SK-N-SH (cell line): ENCODE data around the gene ALAS1. TPM values are rescaled to one million over a fixed set of nuclear protein-coding genes. Genes with fewer than 3 reads are reported as not detected.

ENCODE experiments used
- CTCF ChIA-PET: fragments of 300-600, 350-600 bp; formaldehyde crosslinking; extraction: SDS; loops from one replicate; lab custom pipeline; 2021; lab: Yijun Ruan, JAX
- POLR2A ChIA-PET: fragments of 350-600 bp; sonication (Branson Sonifier 250); formaldehyde crosslinking; extraction: SDS; loops from one replicate; lab custom pipeline; 2020; ENCODE audit warnings: antibody characterized with exemption, inconsistent platforms; lab: Yijun Ruan, JAX
- DNase-seq: peaks from one replicate; pipeline ENCODE4 v3.0.0; 2012
- H2AFZ ChIP-seq: fragments of 200-600 bp; sonication (generic); 2 replicates; pipeline ENCODE4 v1.8.1; 2016; ENCODE audit warnings: antibody characterized with exemption, mild to moderate bottlenecking, low read depth
- H3F3A ChIP-seq: fragments of 200-600 bp; sonication (generic); replicated peaks from 2 replicates; pipeline ENCODE3; 2016; ENCODE audit warnings: antibody characterized with exemption, mild to moderate bottlenecking; ENCODE audit not compliant: insufficient read depth
- H3K27ac ChIP-seq, 2 experiments: fragments of 200-500 bp in 1 of 2; fragments of 200-600 bp in 1 of 2; sonication (Bioruptor generic) in 1 of 2; sonication (generic), shearing (Covaris generic) in 1 of 2; 2 replicates each; pipeline versions ENCODE4 v1.5.1 to v1.6.1; 2014 to 2016; ENCODE audit warnings: low read depth in 2 of 2, inconsistent platforms in 1 of 2, low read length in 1 of 2, mild to moderate bottlenecking in 1 of 2, mixed read lengths in 1 of 2
- H3K27me3 ChIP-seq: fragments of 200-600 bp; sonication (generic), shearing (Covaris generic); 2 replicates; pipeline ENCODE4 v1.6.1; 2016; ENCODE audit warnings: mixed run types; ENCODE audit not compliant: insufficient read depth
- H3K36me3 ChIP-seq, 2 experiments: fragments of 200-500 bp in 1 of 2; fragments of 200-600 bp in 1 of 2; sonication (Bioruptor generic) in 1 of 2; sonication (generic) in 1 of 2; replicated peaks in 1 of 2; 2 replicates each; pipeline versions ENCODE3 to v1.5.1; 2014 to 2016; ENCODE audit warnings: low read length in 1 of 2, mild to moderate bottlenecking in 1 of 2; ENCODE audit not compliant: insufficient read depth in 2 of 2, control insufficient read depth in 1 of 2
- H3K4me1 ChIP-seq, 2 experiments: fragments of 200-500 bp in 1 of 2; fragments of 200-600 bp in 1 of 2; sonication (Bioruptor generic) in 1 of 2; sonication (generic), shearing (Covaris generic) in 1 of 2; 2 replicates each; pipeline versions ENCODE4 v1.5.1 to v1.6.1; 2014 to 2016; ENCODE audit warnings: low read depth in 1 of 2, low read length in 1 of 2, mixed run types in 1 of 2; ENCODE audit not compliant: insufficient read depth in 2 of 2, control insufficient read depth in 1 of 2
- H3K4me2 ChIP-seq: fragments of 200-600 bp; sonication (generic), shearing (Covaris generic); 2 replicates; pipeline ENCODE4 v1.6.1; 2017; ENCODE audit warnings: mixed run types
- H3K4me3 ChIP-seq, 2 experiments: fragments of 200-500 bp in 1 of 2; fragments of 200-600 bp in 1 of 2; sonication (Bioruptor generic) in 1 of 2; sonication (generic), shearing (Covaris generic) in 1 of 2; 2 replicates each; pipeline versions ENCODE4 v1.5.1 to v1.8.1; 2014 to 2016; ENCODE audit warnings: low read depth in 2 of 2, inconsistent platforms in 1 of 2, low read length in 1 of 2, mild to moderate bottlenecking in 1 of 2, mixed read lengths in 1 of 2, moderate library complexity in 1 of 2
- H3K79me2 ChIP-seq: fragments of 200-600 bp; sonication (generic); 2 replicates; pipeline ENCODE4 v1.8.1; 2017; ENCODE audit warnings: mild to moderate bottlenecking; ENCODE audit not compliant: insufficient read depth
- H3K9ac ChIP-seq: fragments of 200-600 bp; sonication (generic); 2 replicates; pipeline ENCODE4 v1.6.1; 2017; ENCODE audit warnings: mixed run types
- H3K9me2 ChIP-seq: fragments of 200-600 bp; sonication (generic); 2 replicates; pipeline ENCODE4 v1.6.1; 2017; ENCODE audit warnings: mixed run types
- H3K9me3 ChIP-seq: fragments of 200-600 bp; sonication (generic); 2 replicates; pipeline ENCODE4 v1.6.1; 2017; ENCODE audit warnings: mixed run types, mild to moderate bottlenecking, moderate library complexity
- H4K20me1 ChIP-seq: fragments of 200-600 bp; sonication (generic); 2 replicates; pipeline ENCODE4 v1.6.1; 2017; ENCODE audit warnings: mild to moderate bottlenecking, mixed run types; ENCODE audit not compliant: insufficient read depth
- CHD2 ChIP-seq: fragments of 150-350 bp; IDR thresholded peaks from 2 replicates; pipeline ENCODE4 v1.6.1; 2018; ENCODE audit warnings: low read length; ENCODE audit not compliant: partially characterized antibody
- ELF1 ChIP-seq: IDR thresholded peaks from 2 replicates; pipeline ENCODE4 v1.4.0; 2012
- EZH2phosphoT487 ChIP-seq: fragments of 200-600 bp; sonication (generic); IDR thresholded peaks from 2 replicates; pipeline ENCODE4 v1.6.1; 2017; ENCODE audit warnings: low read depth, mixed run types, mild to moderate bottlenecking, antibody characterized with exemption, moderate library complexity, borderline replicate concordance
- FOSL2 ChIP-seq: IDR thresholded peaks from 2 replicates; pipeline ENCODE4 v1.4.0; 2012; ENCODE audit warnings: low read depth, mild to moderate bottlenecking, moderate library complexity, borderline replicate concordance
- FOXJ3 ChIP-seq: sonication (generic); formaldehyde crosslinking; IDR thresholded peaks from 2 replicates; pipeline ENCODE4 v1.5.1; 2020; ENCODE audit warnings: mild to moderate bottlenecking, missing genetic modification reagents
- MEF2A ChIP-seq: IDR thresholded peaks from 2 replicates; pipeline ENCODE4 v1.4.0; 2012; ENCODE audit warnings: low read depth, borderline replicate concordance
- POLR2AphosphoS5 ChIP-seq: IDR thresholded peaks from 2 replicates; pipeline ENCODE4 v1.6.1; 2012; ENCODE audit warnings: low read depth, low read length
- RCOR1 ChIP-seq: fragments of 150-350 bp; IDR thresholded peaks from 2 replicates; pipeline ENCODE4 v1.6.1; 2017; ENCODE audit warnings: antibody characterized with exemption, low read length
- RFX5 ChIP-seq: IDR thresholded peaks from 2 replicates; pipeline ENCODE4 v1.6.1; 2012; ENCODE audit warnings: mild to moderate bottlenecking, improper control_type of control experiment, low read length
- RXRA ChIP-seq: IDR thresholded peaks from 2 replicates; pipeline ENCODE4 v1.4.0; 2012; ENCODE audit warnings: low read depth, mild to moderate bottlenecking, borderline replicate concordance
- SMC3 ChIP-seq: IDR thresholded peaks from 2 replicates; pipeline ENCODE4 v1.6.1; 2012; ENCODE audit warnings: low read depth, low read length, improper control_type of control experiment
- TAF1 ChIP-seq: IDR thresholded peaks from 2 replicates; pipeline ENCODE4 v1.6.1; 2012; ENCODE audit warnings: low read depth, mild to moderate bottlenecking, low read length, moderate library complexity, borderline replicate concordance
- TEAD4 ChIP-seq: IDR thresholded peaks from 2 replicates; pipeline ENCODE4 v1.4.0; 2012; ENCODE audit warnings: mild to moderate bottlenecking, borderline replicate concordance; ENCODE audit not compliant: insufficient read depth
- YY1 ChIP-seq: IDR thresholded peaks from 2 replicates; pipeline ENCODE4 v1.4.0; 2012; ENCODE audit warnings: low read depth, mild to moderate bottlenecking
- WGBS: methylation state at CpG from one replicate; pipeline ENCODE4 v1.1.6; 2017; ENCODE audit warnings: low lambda C conversion rate; 5-methylcytosine and 5-hydroxymethylcytosine counted together
- polyA plus RNA-seq, 3 experiments: library from polyadenylated mRNA; depleted of rRNA; stranded (reverse); fragments of >200 nt; gene quantifications; 2 replicates each; pipeline ENCODE4 v1.2.3, GENCODE V29; 2012
- TF ChIP-seq, protein P1 (sequence below): fragments of 150-350 bp; IDR thresholded peaks from 2 replicates; pipeline ENCODE4 v1.6.1; 2016; ENCODE audit warnings: mild to moderate bottlenecking, low read depth, low read length
- TF ChIP-seq, protein P2 (sequence below): IDR thresholded peaks from 2 replicates; pipeline ENCODE4 v1.4.0; 2012; ENCODE audit warnings: low read depth, borderline replicate concordance
- TF ChIP-seq, protein P3 (sequence below): IDR thresholded peaks from 2 replicates; pipeline ENCODE4; 2012

ALAS1 gene
- polyA plus RNA-seq, 1 of the 3 experiments (the other 2 are of a cell fraction): 47.9 TPM

GRCh38 chr3:52203701-52204100, 5.7 kb downstream of the ALAS1 start:
- peaks cover 73 to 82% of the 10 kb centered on the region in 2 experiments for H3K36me3 ChIP-seq
- H3K4me3 ChIP-seq: no peak overlapping the region
- no peaks in the 10 kb centered on the region for H3F3A ChIP-seq
- H3K9me2 ChIP-seq: no peaks in the 10 kb centered on the region
- TF ChIP-seq POLR2AphosphoS5 (no peak), CHD2 (no peak), TAF1 (no peak), ELF1 (no peak), RCOR1 (no peak), FOSL2 (no peak), SMC3 (no peak), RXRA (no peak), TEAD4 (no peak), EZH2phosphoT487 (no peak), YY1 (no peak), MEF2A (no peak), FOXJ3 (CRISPR knock-in tag) (no peak), RFX5 (no peak)
- TF ChIP-seq, protein P1, sequence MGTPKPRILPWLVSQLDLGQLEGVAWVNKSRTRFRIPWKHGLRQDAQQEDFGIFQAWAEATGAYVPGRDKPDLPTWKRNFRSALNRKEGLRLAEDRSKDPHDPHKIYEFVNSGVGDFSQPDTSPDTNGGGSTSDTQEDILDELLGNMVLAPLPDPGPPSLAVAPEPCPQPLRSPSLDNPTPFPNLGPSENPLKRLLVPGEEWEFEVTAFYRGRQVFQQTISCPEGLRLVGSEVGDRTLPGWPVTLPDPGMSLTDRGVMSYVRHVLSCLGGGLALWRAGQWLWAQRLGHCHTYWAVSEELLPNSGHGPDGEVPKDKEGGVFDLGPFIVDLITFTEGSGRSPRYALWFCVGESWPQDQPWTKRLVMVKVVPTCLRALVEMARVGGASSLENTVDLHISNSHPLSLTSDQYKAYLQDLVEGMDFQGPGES: no peak
- TF ChIP-seq, protein P2, sequence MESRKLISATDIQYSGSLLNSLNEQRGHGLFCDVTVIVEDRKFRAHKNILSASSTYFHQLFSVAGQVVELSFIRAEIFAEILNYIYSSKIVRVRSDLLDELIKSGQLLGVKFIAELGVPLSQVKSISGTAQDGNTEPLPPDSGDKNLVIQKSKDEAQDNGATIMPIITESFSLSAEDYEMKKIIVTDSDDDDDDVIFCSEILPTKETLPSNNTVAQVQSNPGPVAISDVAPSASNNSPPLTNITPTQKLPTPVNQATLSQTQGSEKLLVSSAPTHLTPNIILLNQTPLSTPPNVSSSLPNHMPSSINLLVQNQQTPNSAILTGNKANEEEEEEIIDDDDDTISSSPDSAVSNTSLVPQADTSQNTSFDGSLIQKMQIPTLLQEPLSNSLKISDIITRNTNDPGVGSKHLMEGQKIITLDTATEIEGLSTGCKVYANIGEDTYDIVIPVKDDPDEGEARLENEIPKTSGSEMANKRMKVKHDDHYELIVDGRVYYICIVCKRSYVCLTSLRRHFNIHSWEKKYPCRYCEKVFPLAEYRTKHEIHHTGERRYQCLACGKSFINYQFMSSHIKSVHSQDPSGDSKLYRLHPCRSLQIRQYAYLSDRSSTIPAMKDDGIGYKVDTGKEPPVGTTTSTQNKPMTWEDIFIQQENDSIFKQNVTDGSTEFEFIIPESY: no peak
- TF ChIP-seq, protein P3, sequence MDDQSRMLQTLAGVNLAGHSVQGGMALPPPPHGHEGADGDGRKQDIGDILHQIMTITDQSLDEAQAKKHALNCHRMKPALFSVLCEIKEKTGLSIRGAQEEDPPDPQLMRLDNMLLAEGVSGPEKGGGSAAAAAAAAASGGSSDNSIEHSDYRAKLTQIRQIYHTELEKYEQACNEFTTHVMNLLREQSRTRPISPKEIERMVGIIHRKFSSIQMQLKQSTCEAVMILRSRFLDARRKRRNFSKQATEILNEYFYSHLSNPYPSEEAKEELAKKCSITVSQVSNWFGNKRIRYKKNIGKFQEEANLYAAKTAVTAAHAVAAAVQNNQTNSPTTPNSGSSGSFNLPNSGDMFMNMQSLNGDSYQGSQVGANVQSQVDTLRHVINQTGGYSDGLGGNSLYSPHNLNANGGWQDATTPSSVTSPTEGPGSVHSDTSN: no peak
- no peaks in the 10 kb centered on the region for H3K9me3 ChIP-seq
- WGBS: 100% methylated on average over 1 of the region's 1 CpG
- POLR2A ChIA-PET: interaction anchor here (0.6 kb wide), 1 partner anchor 171 kb away, joined by 3 read pairs; no protein-coding TSS in a partner anchor
- no peak for DNase-seq
- H3K79me2 ChIP-seq: peaks cover 26% of the 10 kb centered on the region
- peaks cover 0 to 8% of the 10 kb centered on the region in 2 experiments; a peak in 2 of 4 replicates for H3K4me1 ChIP-seq
- CTCF ChIA-PET: interaction anchor here (1.5 to 4.2 kb wide), 3 partner anchors 17 to 200 kb away, joined by 3 to 23 read pairs (median 7); no protein-coding TSS in a partner anchor
- H3K4me2 ChIP-seq: no peak overlapping the region
- H2AFZ ChIP-seq: no peak overlapping the region
- H3K27me3 ChIP-seq: no peaks in the 10 kb centered on the region
- no peak overlapping the region for H3K9ac ChIP-seq
- H3K27ac ChIP-seq: no peak overlapping the region
- no peaks in the 10 kb centered on the region for H4K20me1 ChIP-seq
